Endothelial cell of umbilical vein (primary cell): ENCODE measurements around the gene SLC22A15.

Experiments used
- CTCF ChIP-seq, 2 donors: IDR thresholded peaks; 1 replicate in 1 of 2; 2 replicates in 1 of 2; pipeline ENCODE4 v1.5.1; 2011; ENCODE audit warnings: low read length in 2 of 2, mild to moderate bottlenecking in 2 of 2, moderate library complexity in 2 of 2, control low read depth in 1 of 2, inconsistent platforms in 1 of 2, low read depth in 1 of 2; ENCODE audit not compliant: insufficient read depth in 1 of 2; ENCODE audit errors: extremely low read depth in 1 of 2
- MAX ChIP-seq: IDR thresholded peaks from 2 replicates; pipeline ENCODE4 v1.6.1; 2011; ENCODE audit not compliant: insufficient read depth, insufficient read length
- POLR2A ChIP-seq: IDR thresholded peaks from 2 replicates; pipeline ENCODE4 v1.6.1; 2012; ENCODE audit warnings: low read depth, mild to moderate bottlenecking, control low read depth, low read length

- TF ChIP-seq CTCF (IDR thresholded peaks at IDR 0.05; ENCODE audit: extremely low read depth in 1 of 2, insufficient read depth in 1 of 2, low read depth in 1 of 2, low read length in 2 of 2), result no peak
- TF ChIP-seq MAX, result no peak
- no peak for TF ChIP-seq POLR2A
These were observed 128.4 kb downstream of the SLC22A15 start for GRCh38 chr1:116104667-116105066.
